Measurements from ENCODE around the gene CEP63. TPM values are rescaled to one million over a fixed set of nuclear protein-coding genes. Genes with fewer than 3 reads are reported as not detected.

Gene CEP63
- total and polyA plus RNA-seq, 2 experiments from 2014 or later, result 15.1 to 53.9 TPM

GRCh38 chr3:134477002-134477401 lies 8.9 kb upstream of the CEP63 start:
- Histone ChIP-seq H3K4me1 (ENCODE audit: insufficient read depth) (no peaks in the 10 kb centered on the region), H3K4me2 (no peak overlapping the region), H3K27me3 (ENCODE audit: insufficient read depth) (no peaks in the 10 kb centered on the region), H3K79me2 (replicated peaks; ENCODE audit: insufficient read depth) (no peaks in the 10 kb centered on the region), H2AFZ (no peak overlapping the region), H3K9me2 (ENCODE audit: insufficient read depth) (no peaks in the 10 kb centered on the region), H3F3A (replicated peaks; ENCODE audit: low read depth) (no peaks in the 10 kb centered on the region), H4K20me1 (replicated peaks; ENCODE audit: insufficient read depth) (no peaks in the 10 kb centered on the region), H3K4me3 (no peak overlapping the region), H3K27ac (ENCODE audit: low read depth) (no peak overlapping the region), H3K36me3 (ENCODE audit: insufficient read depth) (peaks cover 32% of the 10 kb centered on the region)
- DNase-seq (ENCODE audit: low spot score) (no peak), ATAC-seq (no peak)
- Mint-ChIP-seq H3K27ac (no peak overlapping the region), H3K27me3 (ENCODE audit: insufficient read depth, low read depth, poor library complexity) (no peaks in the 10 kb centered on the region), H3K4me3 (no peak overlapping the region), H3K4me1 (no peaks in the 10 kb centered on the region), H3K9me3 (no peaks in the 10 kb centered on the region), H3K36me3 (ENCODE audit: low read depth) (peaks cover 52% of the 10 kb centered on the region)
- TF ChIP-seq ZNF462 (CRISPR knock-in tag; IDR thresholded peaks at IDR 0.05) (no peak), POLR2AphosphoS5 (IDR thresholded peaks at IDR 0.05; ENCODE audit: low read depth) (no peak), JUNB (IDR thresholded peaks at IDR 0.05; ENCODE audit: unreplicated experiment) (no peak), EZH2phosphoT487 (IDR thresholded peaks at IDR 0.05; ENCODE audit: unreplicated experiment) (no peak), REST (IDR thresholded peaks at IDR 0.05; ENCODE audit: unreplicated experiment) (no peak), ETS1 (IDR thresholded peaks at IDR 0.05) (no peak), ZNF331 (CRISPR knock-in tag; IDR thresholded peaks at IDR 0.05; ENCODE audit: low read depth) (no peak), CTCF (conservative IDR thresholded peaks at IDR 0.05; ENCODE audit: low read depth in 2 of 2) (no peak), ZNF114 (CRISPR knock-in tag; IDR thresholded peaks at IDR 0.05) (no peak), NANOG (IDR thresholded peaks at IDR 0.05; ENCODE audit: borderline replicate concordance) (no peak), CREB1 (CRISPR knock-in tag; IDR thresholded peaks at IDR 0.05; ENCODE audit: low read depth) (no peak)
